Measurements from ENCODE around the gene FER. TPM values are rescaled to one million over a fixed set of nuclear protein-coding genes. Genes with fewer than 3 reads are reported as not detected.
"Not testable (repeated sequence)": the region's sequence is repeated elsewhere in the genome, so short reads cannot be mapped to it uniquely, and the experiment has no call there.

FER gene
- total RNA-seq, 1 experiment from 2014 or later: 29.3 TPM

- DNase-seq (ENCODE audit: low spot score): no peak
Observed at GRCh38 chr5:108747111-108747773, 455 bp upstream of the FER start.

DNA sequence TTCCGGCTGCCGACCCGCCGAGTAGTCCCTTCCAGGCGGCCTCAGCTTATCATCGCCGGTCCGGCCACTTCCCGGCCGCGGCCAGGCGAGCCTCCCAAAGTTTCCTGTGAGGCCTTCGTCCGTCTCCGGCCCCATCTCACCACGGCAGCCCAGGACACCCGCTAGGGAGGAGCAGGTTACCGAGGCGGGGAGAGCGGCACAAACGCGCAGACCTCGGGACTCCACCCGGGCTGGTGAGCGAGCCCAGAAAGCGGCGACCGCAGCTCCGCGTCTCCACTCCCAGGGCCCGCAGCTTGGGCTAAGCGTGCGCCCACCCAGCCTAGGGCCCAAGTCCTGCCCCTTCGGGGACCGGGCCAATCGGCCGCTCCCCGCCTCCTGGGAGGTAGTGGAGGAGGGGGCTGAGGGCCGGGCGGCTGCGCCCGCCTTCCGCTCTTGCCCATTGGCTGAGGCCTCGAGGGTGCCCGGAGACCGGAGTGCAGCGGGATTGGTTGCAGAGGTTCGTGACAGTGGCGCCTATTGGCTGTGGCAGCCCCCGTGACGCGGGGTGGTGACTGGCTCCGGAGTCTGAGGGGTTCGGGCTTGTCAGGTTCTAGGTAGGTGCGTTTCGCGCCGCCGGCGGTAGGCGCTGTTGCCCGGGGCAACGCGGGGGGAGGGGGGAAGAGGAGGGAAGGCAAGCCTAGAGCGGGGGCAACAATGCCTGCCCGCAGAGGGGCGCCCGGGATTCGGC lies 867 bp downstream of the FER start:
- DNase-seq (ENCODE audit: low spot score): peak; percentile 98

DNA sequence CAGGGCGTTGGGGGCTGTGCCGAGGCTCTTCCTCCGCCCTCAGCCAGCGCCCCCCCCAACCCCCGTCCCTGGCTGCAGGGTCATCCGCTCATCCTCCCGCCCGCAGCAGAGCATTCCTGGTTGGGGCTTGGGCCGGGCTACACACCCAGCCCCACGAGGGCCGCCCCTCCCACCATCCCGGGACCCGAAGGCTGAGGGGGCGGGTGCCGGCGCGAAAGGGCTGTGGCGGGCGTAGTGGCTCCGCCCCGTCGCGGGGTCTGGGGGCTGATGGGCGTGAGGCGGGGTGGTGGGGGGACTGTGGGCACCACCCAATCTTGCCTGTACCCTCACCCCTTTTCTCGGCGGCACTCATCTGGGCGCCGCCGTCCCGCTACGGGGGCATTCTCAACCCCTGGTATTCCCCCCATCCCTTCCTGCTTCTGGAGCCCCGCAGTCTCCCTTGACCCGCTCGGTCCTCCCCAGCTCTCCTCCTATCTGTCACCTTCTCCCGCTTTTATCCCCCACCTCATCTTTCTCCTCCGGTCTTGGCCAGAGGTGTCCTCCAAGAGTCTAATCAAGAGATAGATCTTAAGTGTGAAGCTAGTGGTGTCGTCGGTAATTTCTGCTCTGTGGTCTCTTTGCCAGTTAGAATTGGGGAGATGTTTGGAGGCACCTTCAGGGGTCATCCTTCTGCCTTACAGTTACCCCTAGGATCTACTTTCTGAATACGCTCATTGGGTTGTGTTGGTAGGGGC lies 1.6 kb downstream of the FER start:
- peak; percentile 40 for DNase-seq (ENCODE audit: low spot score)

- DNase-seq (ENCODE audit: low spot score): no peak
Observed at GRCh38 chr5:108753331-108753730, 5.6 kb downstream of the FER start.

DNA sequence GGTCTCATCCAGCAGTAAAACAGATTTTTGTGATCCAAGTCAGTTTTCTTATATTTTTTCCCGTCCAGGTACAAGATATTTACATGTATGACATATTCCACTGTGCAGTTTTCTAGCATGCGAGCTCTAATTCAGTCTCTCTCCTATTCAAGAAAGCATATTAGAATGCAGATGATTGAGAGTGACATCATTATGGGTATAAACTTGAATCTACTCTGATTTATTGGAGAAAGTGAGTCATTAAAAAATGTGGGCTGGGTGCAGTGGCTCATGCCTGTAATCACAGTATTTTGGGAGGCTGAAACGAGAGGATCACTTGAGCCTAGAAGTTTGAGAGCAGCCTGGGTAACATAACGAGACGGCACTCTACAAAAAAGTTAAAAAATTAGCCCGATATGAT lies 6.2 kb downstream of the FER start:
- peak; percentile 68 for DNase-seq (ENCODE audit: low spot score)

GRCh38 chr5:108760512-108760911 lies 12.8 kb downstream of the FER start:
- DNase-seq (ENCODE audit: low spot score): no peak

GRCh38 chr5:108762660-108763059 lies 15.0 kb downstream of the FER start:
- DNase-seq (ENCODE audit: low spot score): no peak

GRCh38 chr5:108763222-108763916 lies 15.7 kb downstream of the FER start:
- DNase-seq (ENCODE audit: low spot score): no peak

DNA sequence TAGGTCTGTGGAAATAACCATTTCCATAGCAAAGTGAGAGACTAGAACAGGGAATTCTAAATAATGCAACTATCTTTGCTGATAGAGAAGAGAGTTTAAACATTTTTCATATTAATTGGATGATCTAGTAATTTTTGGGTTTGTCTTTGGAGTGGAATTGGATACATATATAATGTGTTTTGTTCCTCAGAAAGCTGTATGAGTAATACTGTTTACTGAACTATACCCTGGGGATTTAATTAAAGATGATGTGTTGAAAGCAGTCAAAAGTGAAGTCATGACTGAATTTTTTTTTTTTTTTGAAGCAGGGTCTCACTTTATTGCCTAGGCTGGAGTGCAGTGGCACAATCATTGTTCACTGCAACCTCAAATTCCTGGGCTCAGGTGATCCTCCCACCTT lies 17.9 kb downstream of the FER start:
- no peak for DNase-seq (ENCODE audit: low spot score)

GRCh38 chr5:108766916-108767315 lies 19.2 kb downstream of the FER start:
- DNase-seq (ENCODE audit: low spot score): not testable (repeated sequence)

GRCh38 chr5:108769352-108769751 lies 21.7 kb downstream of the FER start:
- DNase-seq (ENCODE audit: low spot score): no peak

GRCh38 chr5:108772626-108773025 lies 24.9 kb downstream of the FER start:
- no peak for DNase-seq (ENCODE audit: low spot score)

DNA sequence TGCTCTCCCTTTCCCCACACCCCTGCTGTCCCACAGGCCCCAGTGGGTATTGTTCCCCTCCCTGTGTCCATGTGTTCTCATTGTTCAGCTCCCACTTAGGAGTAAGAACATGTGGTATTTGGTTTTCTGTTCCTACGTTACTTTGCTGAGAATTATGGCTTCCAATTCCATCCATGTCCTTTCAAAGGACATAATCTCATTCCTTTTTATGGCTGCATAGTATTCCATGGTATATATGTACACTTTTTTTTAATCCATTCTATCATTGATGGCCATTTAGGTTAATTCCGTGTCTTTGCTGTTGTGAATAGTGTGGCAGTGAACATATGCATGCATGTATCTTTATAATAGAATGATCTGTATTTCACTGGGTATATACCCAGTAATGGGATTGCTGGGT lies 25.6 kb downstream of the FER start:
- no peak for DNase-seq (ENCODE audit: low spot score)

DNA sequence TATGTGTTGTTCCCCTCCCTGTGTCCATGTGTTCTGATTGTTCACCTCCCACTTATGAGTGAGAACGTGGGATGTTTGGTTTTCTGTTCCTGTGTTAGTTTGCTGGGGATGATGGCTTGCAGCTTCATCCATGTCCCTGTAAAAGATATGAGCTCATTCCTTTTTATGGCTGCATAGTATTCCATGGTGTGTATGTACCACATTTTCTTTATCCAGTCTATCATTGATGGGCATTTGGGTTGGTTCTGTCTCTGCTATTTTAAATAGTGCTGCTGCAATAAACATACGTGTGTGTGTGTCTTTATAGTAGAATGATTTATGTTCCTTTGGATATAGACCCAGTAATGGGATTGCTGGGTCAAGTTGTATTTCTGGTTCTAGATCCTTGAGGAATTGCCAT lies 26.4 kb downstream of the FER start:
- not testable (repeated sequence) for DNase-seq (ENCODE audit: low spot score)

- not testable (repeated sequence) for DNase-seq (ENCODE audit: low spot score)
Observed at GRCh38 chr5:108777582-108777981, 29.9 kb downstream of the FER start.

GRCh38 chr5:108784577-108784976 lies 36.9 kb downstream of the FER start:
- not testable (repeated sequence) for DNase-seq (ENCODE audit: low spot score)

GRCh38 chr5:108786806-108787483 lies 39.2 kb downstream of the FER start:
- DNase-seq (ENCODE audit: low spot score): no peak

DNA sequence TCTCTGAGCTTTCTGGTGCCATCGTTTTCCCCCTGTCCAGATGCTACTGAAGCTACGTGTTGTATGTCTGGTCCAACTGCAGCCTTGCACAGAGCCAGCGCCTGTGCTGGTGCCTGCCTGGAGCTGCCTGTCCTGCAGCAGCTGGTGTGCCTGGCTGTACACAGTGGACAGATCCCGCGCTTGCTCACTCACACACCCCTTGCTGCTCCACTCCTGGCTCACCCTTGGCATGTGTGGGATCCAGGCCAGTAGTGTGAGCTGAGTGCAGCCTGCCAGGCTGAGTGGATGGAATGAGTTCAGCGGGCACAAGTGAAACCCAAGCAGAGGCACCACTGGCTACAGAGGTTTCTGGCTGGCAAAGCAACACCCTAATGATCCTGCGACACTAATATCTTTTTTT lies 40.4 kb downstream of the FER start:
- no peak for DNase-seq (ENCODE audit: low spot score)

DNA sequence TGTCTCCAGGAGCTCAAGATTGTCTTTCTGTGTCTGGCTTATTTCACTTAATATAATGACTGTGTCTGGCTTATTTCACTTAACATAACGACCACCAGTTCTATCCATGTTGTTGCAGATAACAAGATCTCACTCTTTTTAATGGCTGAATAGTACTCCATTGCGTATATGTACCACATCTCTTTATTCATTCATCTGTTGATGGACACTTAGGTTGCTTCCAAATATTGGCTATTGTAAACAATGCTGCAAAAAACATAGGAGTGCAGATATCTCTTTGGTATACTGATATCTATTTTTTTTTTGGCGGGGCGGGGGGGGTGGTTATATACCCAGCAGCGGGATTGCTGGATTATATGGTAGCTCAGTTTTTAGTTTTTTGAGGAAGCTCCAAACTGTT lies 45.5 kb downstream of the FER start:
- no peak for DNase-seq (ENCODE audit: low spot score)

DNA sequence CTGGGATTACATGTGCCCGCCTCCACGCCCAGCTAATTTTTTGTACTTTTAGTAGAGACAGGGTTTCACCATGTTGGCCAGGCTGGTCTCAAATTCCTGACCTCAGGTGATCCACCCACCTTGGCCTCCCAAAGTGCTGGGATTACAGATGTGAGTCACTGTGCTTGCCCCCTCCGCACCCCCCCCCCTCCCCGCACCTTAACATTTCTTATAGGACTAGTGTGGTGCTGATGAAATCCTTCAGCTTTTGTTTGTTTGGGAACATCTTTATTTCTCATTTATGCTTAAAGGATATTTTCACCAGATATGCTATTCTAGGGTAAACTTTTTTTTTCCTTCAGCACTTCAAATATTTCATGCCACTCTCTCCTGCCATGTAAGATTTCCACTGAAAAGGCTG lies 46.7 kb downstream of the FER start:
- DNase-seq (ENCODE audit: low spot score): not testable (repeated sequence)

GRCh38 chr5:108797396-108797795 lies 49.7 kb downstream of the FER start:
- DNase-seq (ENCODE audit: low spot score): no peak

DNA sequence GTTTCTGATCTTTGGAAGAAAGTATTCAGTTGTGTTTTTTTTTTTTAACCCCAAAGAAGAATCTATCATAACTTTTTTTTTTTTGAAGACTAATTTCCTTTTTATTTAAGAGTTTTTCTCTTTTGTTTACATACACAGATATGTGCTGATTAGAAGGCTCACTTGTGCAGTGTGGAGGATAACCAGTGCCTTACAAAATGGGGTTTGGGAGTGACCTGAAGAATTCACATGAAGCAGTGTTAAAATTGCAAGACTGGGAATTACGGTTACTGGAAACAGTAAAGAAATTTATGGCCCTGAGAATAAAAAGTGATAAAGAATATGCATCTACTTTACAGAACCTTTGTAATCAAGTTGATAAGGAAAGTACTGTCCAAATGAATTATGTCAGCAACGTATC lies 50.3 kb downstream of the FER start:
- no peak for DNase-seq (ENCODE audit: low spot score)

Data from A172 (cell line).